SIG-M5 (cell line): ENCODE results near the gene USP53.
"Not testable (repeated sequence)": the region's sequence is repeated elsewhere in the genome, so short reads cannot be mapped to it uniquely, and the experiment has no call there.

Source experiments
- DNase-seq: peaks from one replicate; lab custom pipeline; 2025; lab: John Stamatoyannopoulos, UW

The USP53 gene

DNA sequence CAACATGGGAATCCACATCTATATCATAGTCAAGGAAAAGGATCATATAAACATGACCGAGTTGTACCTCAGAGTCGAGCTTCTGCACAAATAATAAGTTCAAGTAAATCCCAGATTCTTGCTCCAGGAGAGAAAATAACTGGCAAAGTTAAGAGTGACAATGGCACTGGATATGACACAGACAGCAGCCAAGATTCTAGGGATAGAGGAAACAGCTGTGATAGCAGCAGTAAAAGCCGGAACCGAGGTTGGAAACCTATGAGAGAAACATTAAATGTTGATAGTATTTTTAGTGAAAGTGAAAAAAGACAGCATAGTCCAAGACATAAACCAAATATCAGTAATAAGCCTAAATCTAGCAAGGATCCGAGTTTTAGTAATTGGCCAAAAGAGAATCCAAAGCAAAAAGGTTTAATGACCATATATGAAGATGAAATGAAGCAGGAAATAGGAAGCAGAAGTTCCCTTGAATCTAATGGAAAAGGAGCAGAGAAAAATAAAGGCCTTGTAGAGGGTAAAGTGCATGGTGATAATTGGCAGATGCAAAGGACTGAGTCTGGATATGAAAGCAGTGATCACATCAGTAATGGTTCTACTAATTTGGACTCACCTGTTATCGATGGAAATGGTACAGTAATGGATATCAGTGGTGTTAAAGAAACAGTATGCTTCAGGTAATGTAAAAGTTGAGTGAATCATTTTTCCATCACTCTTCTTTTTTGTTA, 59.0 kb downstream of the USP53 start:
- DNase-seq = no peak

DNA sequence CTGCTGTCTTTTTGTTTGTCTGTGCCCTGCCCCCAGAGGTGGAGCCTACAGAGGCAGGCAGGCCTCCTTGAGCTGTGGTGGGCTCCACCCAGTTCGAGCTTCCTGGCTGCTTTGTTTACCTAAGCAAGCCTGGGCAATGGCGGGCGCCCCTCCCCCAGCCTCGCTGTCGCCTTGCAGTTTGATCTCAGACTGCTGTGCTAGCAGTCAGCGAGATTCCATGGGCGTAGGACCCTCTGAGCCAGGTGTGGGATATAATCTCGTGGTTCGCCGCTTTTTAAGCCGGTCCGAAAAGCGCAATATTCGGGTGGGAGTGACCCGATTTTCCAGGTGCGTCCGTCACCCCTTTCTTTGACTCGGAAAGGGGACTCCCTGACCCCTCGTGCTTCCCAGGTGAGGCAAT, 67.0 kb downstream of the USP53 start:
- DNase-seq = not testable (repeated sequence)

DNA sequence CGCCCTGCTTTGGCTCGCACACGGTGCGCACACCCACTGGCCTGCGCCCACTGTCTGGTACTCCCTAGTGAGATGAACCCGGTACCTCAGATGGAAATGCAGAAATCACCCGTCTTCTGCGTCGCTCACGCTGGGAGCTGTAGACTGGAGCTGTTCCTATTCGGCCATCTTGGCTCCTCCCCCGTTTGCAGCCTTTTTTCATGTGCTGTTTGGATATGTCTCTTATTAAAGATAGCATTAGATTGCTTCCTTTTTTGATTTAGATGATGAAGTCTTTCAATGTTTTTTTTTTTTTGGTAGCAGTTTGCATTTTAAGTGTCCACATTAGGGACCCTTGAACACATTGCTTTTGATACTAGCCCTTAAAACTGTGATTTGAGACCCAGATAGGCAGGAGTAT, 67.4 kb downstream of the USP53 start:
- DNase-seq = not testable (repeated sequence)

DNA sequence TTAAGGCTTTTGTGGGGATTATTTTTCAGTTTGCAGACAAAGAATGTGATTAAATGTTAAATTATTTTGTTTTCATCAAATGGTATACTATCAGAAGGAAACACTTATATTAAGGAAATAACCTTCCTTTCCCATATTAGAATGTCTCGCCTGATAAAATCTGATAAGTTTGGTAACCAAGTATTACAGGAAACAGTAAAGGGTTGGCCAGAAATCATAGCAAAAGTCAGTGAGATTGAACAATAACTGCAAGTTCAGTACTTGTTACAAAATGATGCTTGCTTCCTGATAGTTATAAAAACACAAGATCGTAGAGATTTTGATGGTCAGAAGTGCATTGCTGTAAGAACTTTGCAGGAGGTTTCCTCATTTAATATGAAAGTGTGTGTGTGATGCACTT, 68.9 kb downstream of the USP53 start:
- no peak for DNase-seq

DNA sequence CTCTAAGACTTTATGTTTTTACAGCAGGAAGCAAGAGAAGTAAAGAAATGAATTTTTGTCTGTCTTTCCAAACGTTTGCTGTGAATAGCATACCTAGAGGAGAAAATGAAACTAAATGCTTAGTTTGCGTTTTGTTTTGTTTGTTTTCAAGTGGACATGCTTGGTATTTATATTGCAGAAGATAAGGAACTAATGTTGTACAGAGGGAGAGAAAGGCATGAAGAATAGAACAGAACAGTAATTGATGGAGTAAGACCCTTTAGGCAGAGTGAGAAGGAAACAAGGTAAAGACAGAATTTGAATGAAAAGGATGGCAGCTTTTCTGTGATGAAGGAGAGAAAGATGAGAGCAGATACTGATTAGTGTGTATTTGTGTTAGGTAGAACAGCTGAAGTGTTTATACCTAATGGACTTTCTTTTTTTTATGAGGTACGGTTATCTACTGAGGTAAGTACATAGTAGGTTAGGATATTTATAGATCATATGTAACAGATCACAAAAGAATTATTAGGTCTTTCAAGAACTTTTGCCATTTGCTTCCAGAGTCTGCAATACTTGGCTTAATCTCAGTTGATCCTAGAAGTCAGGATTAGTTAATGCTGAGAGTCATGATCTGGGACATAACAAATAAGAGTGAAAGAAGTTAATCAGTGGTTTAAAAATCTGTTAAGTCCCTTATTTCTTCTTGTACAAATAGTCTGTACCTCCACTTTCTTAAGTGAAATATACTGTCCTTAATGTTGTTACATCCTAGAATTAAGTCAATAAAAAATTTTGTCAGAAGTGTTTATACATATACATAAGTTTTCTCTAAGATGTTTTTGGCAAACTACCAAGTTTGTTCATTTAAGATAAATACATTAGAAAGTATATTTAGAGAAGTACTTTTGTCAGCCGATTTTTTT, 72.6 kb downstream of the USP53 start:
- no peak for DNase-seq

DNA sequence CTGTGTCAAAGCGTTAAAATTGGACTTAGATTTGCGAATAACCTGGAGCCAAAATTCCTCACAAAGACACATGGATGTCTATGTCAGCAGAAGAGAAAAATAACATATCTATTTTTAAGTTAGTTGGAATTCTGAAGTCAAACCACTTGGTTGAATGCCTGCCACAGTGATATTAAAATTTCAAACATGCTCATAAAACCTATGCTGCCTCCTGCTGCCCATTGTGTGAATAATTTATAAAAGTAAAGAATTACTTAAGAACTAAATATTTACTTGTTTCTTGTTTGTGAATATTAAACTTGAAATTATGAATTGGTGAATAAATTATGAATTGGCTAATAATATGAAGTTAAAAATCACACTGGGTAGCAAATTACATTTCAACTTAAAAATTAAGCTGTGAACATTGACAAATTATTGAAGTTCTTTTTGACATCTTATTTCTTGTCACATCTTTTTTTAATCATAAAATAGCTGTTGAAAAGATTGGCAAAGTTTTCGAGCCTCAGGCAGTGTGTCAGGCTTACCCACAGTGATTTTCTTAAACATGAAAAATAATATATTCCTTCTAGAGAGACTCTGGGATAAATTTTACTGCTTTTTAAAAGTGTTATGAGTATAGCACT, 74.0 kb downstream of the USP53 start:
- DNase-seq = no peak

DNA sequence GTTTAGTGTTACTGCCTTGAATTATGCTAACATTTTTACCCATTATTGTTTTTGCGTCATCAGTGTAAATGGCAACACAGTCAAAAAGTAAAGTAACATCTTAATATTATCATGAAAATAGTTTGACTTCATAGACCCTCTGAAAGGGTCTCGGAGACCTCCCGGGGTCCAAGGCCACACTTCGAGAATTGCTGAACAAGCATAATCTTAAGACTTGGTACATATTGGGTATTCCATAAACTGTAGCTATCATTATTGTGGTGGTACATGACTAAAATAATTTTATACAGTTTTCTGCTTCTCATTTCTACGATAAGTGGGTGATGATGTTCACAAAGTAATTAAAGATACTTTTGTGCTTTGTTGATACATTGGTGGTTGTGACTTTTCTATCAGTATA, 76.8 kb downstream of the USP53 start:
- DNase-seq = no peak

DNA sequence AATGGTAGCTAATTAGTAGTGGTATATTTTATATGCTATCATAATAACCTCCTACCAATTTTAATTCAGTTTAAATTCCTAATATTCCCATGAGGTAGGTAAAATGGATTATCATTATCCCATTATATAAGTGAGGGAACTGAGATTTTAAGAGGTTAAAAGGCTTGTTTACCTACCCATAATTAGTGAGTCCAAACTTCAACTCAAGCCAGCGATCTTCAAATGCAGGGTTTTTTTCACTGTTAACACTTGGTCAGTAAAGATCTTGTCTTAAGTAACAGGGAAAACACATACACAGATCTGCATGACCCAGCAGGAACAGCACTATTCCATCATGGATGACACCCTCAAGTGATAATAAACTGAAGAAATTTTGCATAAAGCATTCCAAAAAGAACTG, 78.1 kb downstream of the USP53 start:
- DNase-seq = no peak

DNA sequence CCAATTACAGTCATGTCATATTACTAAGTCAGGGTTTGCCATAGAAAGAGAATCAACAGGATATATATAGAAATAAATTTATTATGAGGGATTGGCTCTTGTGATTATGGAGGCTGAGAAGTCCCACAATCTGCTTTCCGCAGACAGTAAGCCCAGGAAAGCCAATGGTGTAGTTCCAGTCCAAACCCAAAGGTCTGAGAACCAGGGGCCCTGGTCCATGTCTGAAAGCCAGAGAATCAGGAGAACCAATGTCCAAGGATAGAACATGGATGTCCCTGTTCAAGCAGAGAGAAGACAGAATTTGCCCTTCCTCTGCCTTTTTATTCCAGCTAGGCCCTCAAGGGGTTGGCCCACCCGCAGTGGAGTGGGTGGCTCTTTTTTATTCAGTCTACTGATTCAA, 83.8 kb downstream of the USP53 start:
- no peak for DNase-seq

DNA sequence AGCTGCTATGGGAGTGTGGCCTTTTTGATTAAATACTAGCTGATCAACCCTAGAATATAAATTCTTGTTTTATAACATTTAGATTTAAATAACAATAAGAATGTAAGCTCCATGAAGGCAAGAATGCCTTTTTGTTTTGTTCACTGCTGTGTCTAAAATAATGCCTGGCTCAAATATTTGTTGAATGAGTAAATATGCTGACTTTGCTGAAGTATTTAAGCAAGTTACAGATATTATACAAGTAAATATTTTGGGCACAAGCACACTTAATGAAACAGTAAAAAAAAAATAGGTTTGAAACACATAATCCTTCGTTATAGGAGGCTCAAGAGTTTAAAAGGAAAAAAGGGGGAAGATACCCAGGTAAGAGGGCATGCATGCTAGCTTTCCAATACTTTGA, 85.3 kb downstream of the USP53 start:
- DNase-seq = no peak

DNA sequence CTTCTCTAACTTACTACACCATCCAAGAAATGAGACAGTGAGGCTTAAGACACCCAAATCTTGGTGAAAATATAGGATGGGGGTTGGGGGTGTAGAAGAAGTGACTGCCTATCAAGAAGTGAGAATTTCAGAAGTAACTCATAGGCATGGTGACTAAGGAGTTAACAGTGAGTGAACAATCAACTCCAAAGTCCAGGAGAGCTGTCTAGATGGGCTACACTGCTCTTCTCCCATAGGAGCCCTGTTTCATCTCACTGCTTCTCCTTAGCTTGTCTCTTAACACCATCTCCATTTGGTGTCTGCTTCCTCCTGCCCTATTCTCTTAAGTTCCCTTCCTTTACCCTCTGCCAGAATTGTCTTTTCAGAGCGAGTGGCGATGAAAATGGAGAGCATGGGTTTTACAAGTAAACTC, 86.8 kb downstream of the USP53 start:
- DNase-seq = no peak

DNA sequence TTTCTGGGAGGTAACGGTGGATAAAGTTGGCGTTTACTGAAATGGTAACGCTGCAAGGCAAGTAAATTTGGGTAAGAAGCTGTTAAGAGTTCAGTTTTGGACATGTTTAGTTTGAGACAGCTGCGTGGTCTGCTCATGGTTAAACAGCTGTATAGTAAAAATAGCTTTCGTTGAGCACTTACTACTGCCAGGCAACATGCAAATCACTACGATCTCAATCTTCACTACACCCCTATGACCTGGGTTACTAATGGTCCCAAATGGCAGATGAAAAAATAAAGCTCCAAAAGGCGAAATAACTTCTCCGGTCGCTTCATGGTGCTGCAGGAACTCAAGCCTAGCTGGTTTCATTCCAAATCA, 87.2 kb downstream of the USP53 start:
- no peak for DNase-seq

DNA sequence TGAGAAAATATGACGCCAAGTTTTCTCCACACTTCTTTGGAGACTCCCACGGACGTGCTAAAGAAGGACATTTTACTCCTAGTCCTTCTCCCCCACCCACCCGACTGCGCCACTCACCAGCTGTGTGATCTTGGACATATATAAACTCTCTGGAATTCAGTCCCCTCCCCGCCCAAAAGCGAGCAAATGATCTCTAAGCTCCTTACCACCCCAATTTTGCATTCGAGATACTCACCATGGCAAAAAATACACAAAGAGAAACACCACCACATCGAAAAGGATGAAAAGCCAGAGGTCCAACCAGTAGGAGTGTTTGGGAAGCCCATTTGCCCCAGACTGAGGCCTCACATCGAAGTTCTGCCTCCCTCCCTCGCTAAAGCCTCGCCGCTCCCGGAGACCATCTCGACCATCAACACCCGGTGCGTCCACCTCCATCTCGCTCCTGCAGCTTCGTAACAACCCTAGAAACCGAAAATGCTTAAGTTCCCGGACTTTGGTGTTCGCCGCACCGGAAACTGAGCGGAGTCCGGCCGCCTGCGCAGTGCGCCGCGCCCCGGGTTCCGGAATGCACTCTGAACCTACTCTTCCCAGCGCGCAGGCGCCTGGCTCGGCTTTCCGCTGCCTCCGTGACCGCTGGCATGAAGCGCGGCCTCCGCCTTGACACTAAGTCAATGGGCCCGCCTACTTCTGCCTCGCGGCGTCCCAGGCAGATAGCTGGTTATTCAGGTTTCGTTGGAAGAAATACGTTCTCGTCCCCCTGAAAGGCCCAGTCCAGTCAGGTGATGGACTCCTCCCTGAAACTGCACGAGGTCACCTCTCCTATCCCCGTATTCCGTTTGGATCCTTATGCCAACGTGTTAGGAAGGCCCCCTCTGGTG, 87.8 kb downstream of the USP53 start:
- no peak for DNase-seq

DNA sequence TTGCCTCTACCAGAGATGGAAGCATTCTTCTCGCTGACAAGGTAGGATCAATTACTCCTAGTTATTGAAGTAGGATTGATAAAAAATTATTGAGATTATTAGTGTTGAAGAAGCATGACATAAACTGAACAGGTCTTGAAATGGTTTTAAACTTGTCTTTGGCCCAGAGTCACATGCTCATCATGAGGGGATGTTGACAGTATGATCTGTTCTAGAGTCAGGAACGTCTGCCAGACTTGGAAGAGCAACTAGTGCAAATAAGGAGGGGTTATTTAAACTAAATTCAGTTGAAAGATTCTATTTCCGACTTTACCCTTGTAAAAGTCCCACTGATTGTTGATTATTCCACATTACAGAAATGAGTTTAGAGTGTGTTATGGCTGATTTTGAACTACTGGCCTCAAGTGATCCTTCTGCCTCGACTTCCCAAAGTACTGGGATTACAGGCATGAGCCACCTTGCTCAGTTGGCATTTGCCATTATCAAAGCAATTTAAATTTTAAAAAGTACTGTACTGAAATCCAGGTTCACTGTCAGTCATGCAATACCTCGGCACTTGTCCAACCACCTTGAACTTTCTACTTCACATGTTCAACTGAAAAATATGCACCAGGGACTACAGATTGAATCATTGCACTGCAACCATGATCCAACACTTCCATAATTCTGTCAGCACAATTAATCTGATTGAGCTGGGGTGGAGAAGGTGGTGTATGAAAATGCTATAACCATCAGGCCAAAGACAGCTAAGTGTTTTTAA, 89.7 kb downstream of the USP53 start:
- no peak for DNase-seq

DNA sequence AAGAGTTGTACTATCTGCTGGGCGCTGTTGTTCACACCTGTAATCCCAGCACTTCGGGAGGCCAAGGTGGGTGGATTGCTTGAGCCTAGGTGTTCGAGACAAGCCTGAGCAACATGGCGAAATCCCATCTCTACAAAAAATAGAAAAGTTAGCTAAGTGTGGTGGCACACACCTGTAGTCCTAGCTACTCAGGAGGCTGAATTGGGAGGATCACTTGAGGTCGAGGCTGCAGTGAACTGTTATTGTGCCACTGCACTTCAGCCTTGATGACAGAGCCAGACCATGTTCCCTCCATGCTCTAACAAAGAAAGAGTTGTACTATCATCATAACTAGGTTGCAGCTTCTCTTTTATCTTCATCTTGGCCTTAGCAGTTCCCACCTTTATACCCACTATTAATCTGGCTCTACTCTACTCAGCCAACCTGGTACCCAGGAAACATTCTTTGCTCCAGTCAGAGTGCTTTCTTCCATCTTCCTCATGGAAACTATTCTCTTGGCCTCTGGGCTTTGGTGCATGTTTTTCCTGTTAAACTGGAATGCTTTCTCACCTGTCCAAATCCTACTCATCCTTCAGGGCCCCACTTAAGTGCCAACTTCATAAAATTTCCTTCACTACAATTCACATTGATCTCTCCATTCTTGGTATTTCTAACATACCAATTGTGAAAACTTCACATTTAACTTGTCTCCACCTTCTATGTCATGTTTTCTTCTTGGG, 91.2 kb downstream of the USP53 start:
- no peak for DNase-seq

DNA sequence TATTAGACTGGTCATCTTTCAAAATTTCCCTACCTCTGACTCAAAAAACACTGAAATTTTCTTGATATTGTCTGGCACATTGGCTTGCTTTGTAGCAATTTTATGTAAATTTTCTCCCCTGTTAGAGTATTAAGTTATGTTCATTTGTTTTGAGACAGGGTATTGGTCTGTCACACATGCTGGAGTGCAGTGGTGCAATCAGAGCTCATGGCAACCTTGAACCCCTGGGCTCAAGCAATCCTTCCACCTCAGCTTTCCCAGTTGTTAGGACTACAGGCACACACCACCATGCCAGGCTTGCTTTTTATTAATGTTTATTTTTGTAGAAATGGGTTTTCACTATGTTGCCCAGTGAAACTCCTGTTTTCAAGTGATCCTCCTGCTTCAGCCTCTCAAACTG, 91.9 kb downstream of the USP53 start:
- no peak for DNase-seq

DNA sequence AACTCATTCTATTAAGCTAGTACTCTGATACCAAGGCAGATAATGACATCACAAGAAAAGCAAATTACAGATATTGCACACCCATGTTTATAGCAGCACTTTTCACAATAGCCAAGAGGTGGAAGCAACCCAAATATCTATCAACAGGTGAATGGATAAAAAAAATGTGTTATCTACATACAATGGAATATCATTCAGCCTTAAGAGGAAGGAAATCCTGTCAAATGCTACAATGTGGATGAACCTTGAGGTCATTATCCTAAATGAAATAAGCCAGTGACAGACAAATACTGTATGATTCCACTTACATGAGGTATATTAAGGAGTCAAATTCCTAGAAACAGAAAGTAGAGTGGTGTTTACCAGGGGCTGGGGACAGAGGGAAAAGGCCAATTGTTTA, 95.1 kb downstream of the USP53 start:
- no peak for DNase-seq

DNA sequence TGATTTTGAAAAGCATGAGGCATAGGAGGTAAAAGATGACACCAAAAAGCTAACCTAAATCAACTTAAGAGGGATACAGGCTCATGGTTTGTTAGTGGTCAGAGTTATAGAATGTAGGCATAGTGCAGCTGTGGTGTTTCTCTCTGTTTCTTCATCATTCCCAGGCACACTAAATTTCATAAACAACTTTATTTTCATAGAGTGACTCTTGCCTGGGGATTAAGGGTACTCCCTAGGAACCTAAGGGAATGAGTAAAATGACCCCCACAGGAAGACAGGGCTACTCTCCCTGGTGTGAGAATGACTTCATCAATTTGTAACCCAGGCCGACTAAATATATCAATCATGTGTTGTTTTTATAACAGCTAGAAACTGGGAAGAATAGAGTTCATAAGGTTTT, 98.3 kb downstream of the USP53 start:
- no peak for DNase-seq

DNA sequence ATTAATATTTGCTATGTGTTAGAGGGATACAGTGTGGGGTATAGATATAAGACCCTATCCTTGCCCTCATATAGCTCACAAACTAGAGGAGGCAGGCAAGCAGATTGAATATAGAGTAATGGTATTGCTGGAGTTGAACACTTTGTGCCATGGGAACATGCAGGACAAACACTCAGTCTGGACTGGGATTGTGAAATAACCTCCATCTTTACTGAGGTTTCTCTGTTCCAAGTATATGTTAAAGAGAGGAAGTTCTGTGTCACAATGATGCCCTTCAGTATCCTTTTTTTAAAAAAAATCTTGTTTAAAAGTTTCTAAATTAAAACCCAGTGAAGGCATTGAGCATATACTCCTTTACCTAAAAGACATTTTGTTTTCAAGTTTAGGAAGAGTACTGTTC, 100.7 kb downstream of the USP53 start:
- DNase-seq = no peak

DNA sequence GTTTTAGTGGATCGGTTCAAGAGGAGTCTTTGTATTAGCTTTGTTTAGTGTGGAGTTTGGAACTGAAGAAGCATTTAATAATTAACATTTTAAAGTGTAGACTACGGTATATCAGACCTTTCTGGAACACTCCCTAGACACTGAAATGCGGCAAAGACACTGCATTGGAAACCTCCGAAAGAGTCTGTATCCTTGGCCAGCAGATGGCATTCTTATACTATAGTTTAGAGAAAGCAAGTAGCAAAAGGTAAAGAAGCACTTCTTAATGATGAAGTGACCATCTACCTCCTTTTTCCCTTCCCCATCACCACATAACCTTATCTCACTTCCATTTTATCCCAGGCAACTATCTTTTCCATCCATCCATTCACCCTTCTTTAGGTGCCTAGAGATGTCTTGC, 101.8 kb downstream of the USP53 start:
- no peak for DNase-seq

DNA sequence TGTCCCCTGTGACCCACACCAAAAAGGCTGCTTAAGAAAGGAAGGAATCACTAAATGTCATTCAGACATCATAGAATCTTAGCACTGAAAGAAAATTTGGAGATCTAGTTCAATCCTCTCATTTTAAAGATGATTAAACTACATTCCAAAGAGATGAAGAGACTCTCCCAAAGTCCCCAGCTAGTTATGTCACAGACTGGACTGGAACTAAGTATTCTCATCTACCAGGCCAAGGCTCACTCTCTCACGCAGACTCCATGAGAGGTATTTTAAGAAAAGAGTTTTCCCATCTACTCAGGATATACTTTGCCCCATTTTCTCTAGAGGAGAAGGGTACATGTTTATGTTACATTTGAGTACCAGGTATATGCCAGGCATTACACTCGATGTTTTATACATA, 102.5 kb downstream of the USP53 start:
- no peak for DNase-seq
